SK-N-SH (cell line): ENCODE data around the gene CYP2B6.
"Not testable (repeated sequence)": the region's sequence is repeated elsewhere in the genome, so short reads cannot be mapped to it uniquely, and the experiment has no call there.

ENCODE experiments used
- MXI1 ChIP-seq: IDR thresholded peaks from 2 replicates; pipeline ENCODE4 v1.6.1; 2012; ENCODE audit warnings: mild to moderate bottlenecking, low read depth, low read length, improper control_type of control experiment
- NFIC ChIP-seq: IDR thresholded peaks from 2 replicates; pipeline ENCODE4 v1.4.0; 2012; ENCODE audit warnings: borderline replicate concordance
- POLR2AphosphoS5 ChIP-seq: IDR thresholded peaks from 2 replicates; pipeline ENCODE4 v1.6.1; 2012; ENCODE audit warnings: low read depth, low read length
- SMC3 ChIP-seq: IDR thresholded peaks from 2 replicates; pipeline ENCODE4 v1.6.1; 2012; ENCODE audit warnings: low read depth, low read length, improper control_type of control experiment
- TEAD4 ChIP-seq: IDR thresholded peaks from 2 replicates; pipeline ENCODE4 v1.4.0; 2012; ENCODE audit warnings: mild to moderate bottlenecking, borderline replicate concordance; ENCODE audit not compliant: insufficient read depth
- TF ChIP-seq, protein P1 (sequence below): fragments of 200-600 bp; sonication (generic); IDR thresholded peaks from 2 replicates; pipeline ENCODE4 v1.6.1; 2017; ENCODE audit warnings: antibody characterized with exemption, mild to moderate bottlenecking, moderate library complexity
- TF ChIP-seq, protein P2 (sequence below): IDR thresholded peaks from 2 replicates; pipeline ENCODE4 v1.4.0; 2012; ENCODE audit warnings: low read depth

DNA sequence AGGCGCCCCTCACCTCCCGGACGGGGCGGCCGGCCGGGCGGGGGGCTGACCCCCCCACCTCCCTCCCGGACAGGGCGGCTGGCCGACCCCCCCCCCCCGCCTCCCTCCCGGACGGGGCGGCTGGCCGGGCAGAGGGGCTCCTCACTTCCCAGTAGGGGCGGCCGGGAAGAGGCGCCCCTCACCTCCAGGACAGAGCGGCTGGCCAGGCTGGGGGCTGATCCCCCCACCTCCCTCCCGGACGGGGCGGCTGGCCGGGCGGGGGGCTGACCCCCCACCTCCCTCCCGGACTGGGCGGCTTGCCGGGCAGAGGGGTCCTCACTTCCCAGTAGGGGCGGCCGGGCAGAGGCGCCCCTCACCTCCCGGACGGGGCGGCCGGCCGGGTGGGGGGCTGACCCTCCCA lies 25.7 kb upstream of the CYP2B6 start:
- not testable (repeated sequence) for TF ChIP-seq TEAD4, POLR2AphosphoS5, MXI1, NFIC, SMC3
- TF ChIP-seq, protein P1, sequence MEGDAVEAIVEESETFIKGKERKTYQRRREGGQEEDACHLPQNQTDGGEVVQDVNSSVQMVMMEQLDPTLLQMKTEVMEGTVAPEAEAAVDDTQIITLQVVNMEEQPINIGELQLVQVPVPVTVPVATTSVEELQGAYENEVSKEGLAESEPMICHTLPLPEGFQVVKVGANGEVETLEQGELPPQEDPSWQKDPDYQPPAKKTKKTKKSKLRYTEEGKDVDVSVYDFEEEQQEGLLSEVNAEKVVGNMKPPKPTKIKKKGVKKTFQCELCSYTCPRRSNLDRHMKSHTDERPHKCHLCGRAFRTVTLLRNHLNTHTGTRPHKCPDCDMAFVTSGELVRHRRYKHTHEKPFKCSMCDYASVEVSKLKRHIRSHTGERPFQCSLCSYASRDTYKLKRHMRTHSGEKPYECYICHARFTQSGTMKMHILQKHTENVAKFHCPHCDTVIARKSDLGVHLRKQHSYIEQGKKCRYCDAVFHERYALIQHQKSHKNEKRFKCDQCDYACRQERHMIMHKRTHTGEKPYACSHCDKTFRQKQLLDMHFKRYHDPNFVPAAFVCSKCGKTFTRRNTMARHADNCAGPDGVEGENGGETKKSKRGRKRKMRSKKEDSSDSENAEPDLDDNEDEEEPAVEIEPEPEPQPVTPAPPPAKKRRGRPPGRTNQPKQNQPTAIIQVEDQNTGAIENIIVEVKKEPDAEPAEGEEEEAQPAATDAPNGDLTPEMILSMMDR: not testable (repeated sequence)
- TF ChIP-seq, protein P2, sequence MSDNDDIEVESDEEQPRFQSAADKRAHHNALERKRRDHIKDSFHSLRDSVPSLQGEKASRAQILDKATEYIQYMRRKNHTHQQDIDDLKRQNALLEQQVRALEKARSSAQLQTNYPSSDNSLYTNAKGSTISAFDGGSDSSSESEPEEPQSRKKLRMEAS: not testable (repeated sequence)
